HepG2 (cell line): Measurements from ENCODE around the gene OTUD6A. TPM values are rescaled to one million over a fixed set of nuclear protein-coding genes. Genes with fewer than 3 reads are reported as not detected.

ENCODE experiments used
- ATAC-seq: fragments of 200-7000 bp; cut with Tn5 transposase; 3 replicates; pipeline ENCODE4 v1.9.1; 2020; ENCODE audit warnings: mild to moderate bottlenecking, moderate library complexity
- BruUV-seq: library from RNA; stranded (reverse); fragments of 400-500 nt; replicated peaks from 2 replicates; lab custom pipeline; 2021; lab: Mats Ljungman, UMichigan
- CTCF ChIA-PET: fragments of 300-600 bp; formaldehyde crosslinking; extraction: SDS; loops from one replicate; lab custom pipeline; 2021; ENCODE audit warnings: low total read pairs, inconsistent platforms, low intra/inter-chr PET ratio; lab: Yijun Ruan, JAX
- POLR2A ChIA-PET: fragments of 350-600 bp; sonication (Branson Sonifier 250); formaldehyde crosslinking; loops from one replicate; lab custom pipeline; 2020; ENCODE audit warnings: antibody characterized with exemption, inconsistent platforms; lab: Yijun Ruan, JAX
- DNase-seq: peaks from one replicate; pipeline ENCODE4 v3.0.0-alpha.2; 2015; ENCODE audit warnings: low spot score
- FAIRE-seq: peaks from 3 replicates; lab custom pipeline; 2011; peaks lifted over from hg19 to GRCh38; lab: Jason Lieb, UNC
- H2AFZ ChIP-seq: one replicate; pipeline ENCODE4 v1.6.1; 2011; ENCODE audit warnings: low read length, inconsistent platforms
- H3K27ac ChIP-seq: fragments of 300-600 bp; 3 replicates; pipeline ENCODE4 v1.8.0; 2011; ENCODE audit warnings: mixed run types, mild to moderate bottlenecking, mixed read lengths, low read length, inconsistent platforms; ENCODE audit not compliant: insufficient read depth; ENCODE audit errors: extremely low read length
- H3K27me3 ChIP-seq, 2 experiments: fragments of 200-600 bp in 1 of 2; 2 replicates in 1 of 2; 3 replicates in 1 of 2; pipeline versions ENCODE4 v1.6.0 to v1.8.0; 2011; ENCODE audit warnings: low read length in 2 of 2, mild to moderate bottlenecking in 2 of 2, moderate library complexity in 2 of 2, inconsistent platforms in 1 of 2; ENCODE audit not compliant: insufficient read depth in 2 of 2, control insufficient read depth in 1 of 2
- H3K36me3 ChIP-seq, 2 experiments: fragments of 200-600 bp in 1 of 2; replicated peaks in 1 of 2; 2 replicates in 1 of 2; 3 replicates in 1 of 2; pipeline versions ENCODE4 v1.5.1 to v1.8.0; 2011; ENCODE audit warnings: low read length in 2 of 2, inconsistent platforms in 1 of 2; ENCODE audit not compliant: insufficient read depth in 2 of 2, control insufficient read depth in 1 of 2
- H3K4me1 ChIP-seq: 2 replicates; pipeline ENCODE4 v1.5.1; 2012; ENCODE audit warnings: low read length, inconsistent platforms; ENCODE audit not compliant: insufficient read depth
- H3K4me2 ChIP-seq: 2 replicates; pipeline ENCODE4 v1.6.0; 2011; ENCODE audit warnings: low read depth, low read length, inconsistent platforms
- H3K4me3 ChIP-seq, 3 experiments: fragments of 200-600 bp in 1 of 3; sonication (generic), shearing (Covaris generic) in 1 of 3; replicated peaks in 1 of 3; 2 replicates each; pipeline ENCODE4 v1.5.1; 2011 to 2016; ENCODE audit warnings: low read length in 3 of 3, inconsistent platforms in 2 of 3, low read depth in 2 of 3, mild to moderate bottlenecking in 2 of 3, control low read depth in 1 of 3, mixed read lengths in 1 of 3; ENCODE audit not compliant: insufficient read depth in 1 of 3
- H3K79me2 ChIP-seq: one replicate; pipeline ENCODE4 v1.6.1; 2011; ENCODE audit warnings: low read length, inconsistent platforms; ENCODE audit not compliant: insufficient read depth
- H3K9ac ChIP-seq: 2 replicates; pipeline ENCODE4 v1.6.0; 2011; ENCODE audit warnings: mild to moderate bottlenecking, low read depth, low read length, inconsistent platforms; ENCODE audit not compliant: insufficient read depth
- H3K9me3 ChIP-seq: 2 replicates; pipeline ENCODE4 v1.5.1; 2012; ENCODE audit warnings: mild to moderate bottlenecking, low read length
- H4K20me1 ChIP-seq: 2 replicates; pipeline ENCODE4 v1.6.0; 2011; ENCODE audit warnings: inconsistent platforms, mild to moderate bottlenecking, low read length, moderate library complexity; ENCODE audit not compliant: insufficient read depth
- ARID4A ChIP-seq: sonication (generic); formaldehyde crosslinking; IDR thresholded peaks from 2 replicates; pipeline ENCODE4 v1.5.0; 2020; ENCODE audit warnings: mild to moderate bottlenecking, missing genetic modification reagents, borderline replicate concordance
- CSRNP1 ChIP-seq: sonication (generic); formaldehyde crosslinking; IDR thresholded peaks from 2 replicates; pipeline ENCODE4 v1.8.1; 2023; ENCODE audit warnings: mild to moderate bottlenecking, missing genetic modification reagents
- GATAD1 ChIP-seq: IDR thresholded peaks from 2 replicates; pipeline ENCODE4 v1.6.1; 2016; ENCODE audit warnings: missing genetic modification reagents, missing compliant biosample characterization
- HOMEZ ChIP-seq: IDR thresholded peaks from 2 replicates; pipeline ENCODE4 v1.6.1; 2016; ENCODE audit warnings: low read depth
- KLF11 ChIP-seq: IDR thresholded peaks from 2 replicates; pipeline ENCODE4 v1.6.1; 2016; ENCODE audit warnings: missing compliant biosample characterization
- PTBP1 ChIP-seq: fragments of 200-400 bp; formaldehyde crosslinking; IDR thresholded peaks from 2 replicates; pipeline ENCODE4 v1.6.1; 2018; ENCODE audit warnings: low read length, low read depth; ENCODE audit not compliant: poor library complexity, severe bottlenecking
- RFX5 ChIP-seq: IDR thresholded peaks from 2 replicates; pipeline ENCODE4 v1.6.1; 2011; ENCODE audit warnings: low read depth, low read length, improper control_type of control experiment
- SYNCRIP ChIP-seq: fragments of 200-400 bp; formaldehyde crosslinking; IDR thresholded peaks from 2 replicates; pipeline ENCODE4 v1.6.1; 2018; ENCODE audit warnings: mild to moderate bottlenecking, low read depth, low read length; ENCODE audit not compliant: insufficient read depth
- ZBTB7A ChIP-seq: sonication (generic); formaldehyde crosslinking; IDR thresholded peaks from 2 replicates; pipeline ENCODE4 v1.8.0; 2022; ENCODE audit warnings: mild to moderate bottlenecking, missing genetic modification reagents
- ZNF18 ChIP-seq: sonication (generic); formaldehyde crosslinking; IDR thresholded peaks from 2 replicates; pipeline ENCODE4 v1.8.0; 2022; ENCODE audit warnings: mild to moderate bottlenecking, missing genetic modification reagents; ENCODE audit not compliant: insufficient replicate concordance
- ZNF292 ChIP-seq: sonication (generic); formaldehyde crosslinking; IDR thresholded peaks from 2 replicates; pipeline ENCODE4 v1.8.1; 2022; ENCODE audit warnings: mild to moderate bottlenecking, low read depth, missing genetic modification reagents, borderline replicate concordance
- ZNF724P ChIP-seq: sonication (generic); formaldehyde crosslinking; IDR thresholded peaks from 2 replicates; pipeline ENCODE4 v1.8.0; 2022; ENCODE audit warnings: missing genetic modification reagents, borderline replicate concordance
- WGBS: methylation state at CpG from one replicate; pipeline ENCODE4 v1.1.6; 2017; ENCODE audit warnings: low lambda C conversion rate; 5-methylcytosine and 5-hydroxymethylcytosine counted together
- in situ Hi-C: cut with HindIII; loops from 2 replicates; pipeline ENCODE4 v1.10.0; 2017; ENCODE audit warnings: low pct_unique_long_range_greater_than_20kb; ENCODE audit not compliant: extremely low pct_ligation_motif_present
- intact Hi-C: fragments of 100-400 bp; cut with micrococcal nuclease; formaldehyde crosslinking; loops from one replicate; pipeline ENCODE4 v1.10.0; 2022; ENCODE audit not compliant: unreplicated experiment
- polyA plus RNA-seq, 8 experiments: library from polyadenylated mRNA; depleted of rRNA in 3 of 8; stranded (reverse) in 7 of 8; unstranded in 1 of 8; fragments of >200 nt; fragmentation: Illumina TruSeq in 4 of 8; extraction: Trizol in 4 of 8; gene quantifications; 2 replicates each; pipeline versions ENCODE4 v1.2.1 to v1.2.3, GENCODE V29; 2011 to 2016; ENCODE audit warnings: low read depth in 4 of 8, missing spikeins in 1 of 8, mixed read lengths in 1 of 8; ENCODE audit not compliant: insufficient read depth in 1 of 8
- total RNA-seq, 5 experiments: library from RNA; depleted of rRNA; stranded (reverse); fragments of >200 nt; fragmentation: Illumina TruSeq; extraction: Trizol; gene quantifications; 2 replicates each; pipeline ENCODE4 v1.2.3, GENCODE V29; 2016; ENCODE audit warnings: low read depth in 1 of 5

The OTUD6A gene
- total and polyA plus RNA-seq, 2 of the 13 experiments (the other 11 are each of a cell fraction or from before 2014, with no cell fraction given) = not detected

- 93% methylated on average over 2 of the region's 5 CpGs for WGBS
- CTCF ChIA-PET = no interaction called here
Observed at GRCh38 chrX:70013466-70014381, 48.5 kb upstream of the OTUD6A start.

More at GRCh38 chrX:70013466-70014381, 48.5 kb upstream of the OTUD6A start:
- H3K27ac ChIP-seq = no peak overlapping the region
- FAIRE-seq = no peak
- POLR2A ChIA-PET = no interaction called here
- no peaks in the 10 kb centered on the region for H3K4me1 ChIP-seq
- TF ChIP-seq ZBTB7A (no peak), ZNF18 (CRISPR knock-in tag) (no peak), KLF11 (CRISPR knock-in tag) (no peak), GATAD1 (CRISPR knock-in tag) (no peak), SYNCRIP (no peak), CSRNP1 (no peak), RFX5 (no peak), ZNF724P (CRISPR knock-in tag) (no peak), HOMEZ (CRISPR knock-in tag) (no peak), ZNF292 (CRISPR knock-in tag) (no peak), PTBP1 (no peak), ARID4A (no peak)
- no peak overlapping the region for H3K4me2 ChIP-seq
- H3K4me3 ChIP-seq = no peak overlapping the region
- DNase-seq = no peak
- no peak overlapping the region for H2AFZ ChIP-seq
- no peaks in the 10 kb centered on the region for H3K27me3 ChIP-seq
- H4K20me1 ChIP-seq = no peaks in the 10 kb centered on the region
- no peaks in the 10 kb centered on the region for H3K79me2 ChIP-seq
- ATAC-seq = peak; percentile 38; the same call in 1 of the 3 replicates
- H3K36me3 ChIP-seq = no peaks in the 10 kb centered on the region
- no peak overlapping the region for H3K9ac ChIP-seq
- intact Hi-C loops (no loop called here), in situ Hi-C loops (no loop called here)
- no peaks in the 10 kb centered on the region for H3K9me3 ChIP-seq
- BruUV-seq = no TSS peak
